NCI-H2196 (cell line): ENCODE results near the gene GXYLT2.

Source experiments
- DNase-seq: peaks from one replicate; lab custom pipeline; 2025; ENCODE audit not compliant: unreplicated experiment; lab: John Stamatoyannopoulos, UW

Gene GXYLT2

DNA sequence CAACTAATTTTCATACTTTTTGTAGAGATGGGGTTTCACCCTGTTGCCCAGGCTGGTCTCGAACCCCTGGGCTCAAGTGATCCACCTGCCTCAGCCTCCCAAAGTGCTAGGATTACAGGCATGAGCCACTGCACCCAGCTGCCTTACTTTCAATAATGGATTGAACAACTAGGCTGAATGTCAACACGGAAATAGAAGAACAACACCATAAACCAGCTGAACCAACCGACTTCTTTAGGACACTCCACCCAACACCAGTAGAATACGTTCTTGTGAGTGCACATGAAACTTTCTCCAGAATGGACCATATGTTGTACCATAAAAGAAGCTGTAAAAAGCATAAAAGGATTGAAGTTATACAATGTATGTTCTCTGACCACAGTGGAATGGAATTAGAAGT lies 42.9 kb downstream of the GXYLT2 start:
- no peak for DNase-seq

DNA sequence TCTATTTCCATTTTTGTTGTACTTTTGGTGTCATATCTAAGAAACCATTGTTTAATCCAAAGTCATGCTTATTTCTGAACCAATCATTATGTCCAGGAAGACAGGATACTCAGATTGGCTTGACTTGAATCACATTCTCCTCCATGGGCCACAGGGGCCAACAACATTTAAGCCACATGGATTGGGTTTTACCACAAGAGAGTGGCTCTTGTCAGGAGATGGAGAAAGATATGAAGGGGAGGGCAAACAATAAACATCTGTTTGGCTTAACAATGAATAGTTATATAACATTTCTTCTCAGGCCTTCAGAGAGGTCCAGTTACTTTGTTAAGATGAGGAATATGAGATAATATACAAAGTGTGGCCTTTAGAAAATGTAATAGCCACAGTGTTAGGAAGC lies 44.6 kb downstream of the GXYLT2 start:
- no peak for DNase-seq

DNA sequence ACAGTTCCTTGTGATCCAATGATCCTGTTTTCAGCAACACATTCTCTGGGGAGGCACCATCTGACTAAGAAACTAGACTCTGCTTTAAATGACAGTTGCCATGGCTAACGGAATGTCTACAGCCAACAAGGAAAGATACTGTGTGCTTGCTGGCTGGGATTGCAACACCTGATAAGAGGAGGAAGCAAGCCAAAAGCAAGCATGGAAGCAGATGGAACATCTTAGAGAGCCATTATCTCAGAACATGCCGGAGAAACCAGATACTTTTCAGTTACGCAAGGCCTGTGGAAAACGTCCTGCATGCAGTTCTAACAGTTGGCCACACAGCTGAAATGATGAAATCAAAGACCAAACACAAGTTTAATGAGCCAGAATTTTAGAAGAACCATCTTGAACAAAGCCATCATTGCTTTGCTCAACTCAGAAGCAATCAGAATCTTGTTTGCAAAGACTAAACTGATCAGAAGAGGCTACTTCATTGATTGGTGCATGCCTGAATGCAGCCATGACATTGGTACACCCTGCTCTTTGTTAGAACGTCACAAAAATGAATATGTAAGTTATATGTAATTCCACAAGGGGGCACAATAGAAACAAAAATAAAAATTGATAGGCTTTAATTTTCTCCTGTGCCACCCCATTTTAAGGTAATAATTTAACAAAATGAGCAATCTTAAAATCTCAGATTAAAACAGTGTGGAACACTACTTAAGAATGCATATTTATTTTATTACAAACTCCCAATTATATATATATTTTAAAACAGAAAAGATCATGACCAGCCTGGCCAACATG lies 50.8 kb downstream of the GXYLT2 start:
- peak; percentile 64 for DNase-seq

DNA sequence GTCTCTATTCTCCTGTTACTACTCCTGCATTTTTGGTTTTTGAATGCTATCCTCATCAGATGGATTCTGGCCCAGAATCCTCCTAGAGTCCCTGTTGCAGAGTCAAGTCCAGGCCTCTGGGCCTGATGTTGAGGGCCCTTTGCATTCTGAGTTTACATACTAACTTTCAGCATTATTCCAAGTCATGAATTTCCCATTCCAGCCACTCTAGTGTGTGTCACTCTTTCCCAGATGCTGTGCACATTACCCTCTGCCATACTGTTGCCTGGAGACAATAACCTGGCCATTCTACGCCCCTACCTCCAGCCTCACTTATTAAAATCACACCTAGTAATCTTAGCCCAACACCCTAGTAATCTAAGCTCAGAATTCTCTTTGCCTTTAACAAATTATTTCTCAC lies 53.4 kb downstream of the GXYLT2 start:
- no peak for DNase-seq

DNA sequence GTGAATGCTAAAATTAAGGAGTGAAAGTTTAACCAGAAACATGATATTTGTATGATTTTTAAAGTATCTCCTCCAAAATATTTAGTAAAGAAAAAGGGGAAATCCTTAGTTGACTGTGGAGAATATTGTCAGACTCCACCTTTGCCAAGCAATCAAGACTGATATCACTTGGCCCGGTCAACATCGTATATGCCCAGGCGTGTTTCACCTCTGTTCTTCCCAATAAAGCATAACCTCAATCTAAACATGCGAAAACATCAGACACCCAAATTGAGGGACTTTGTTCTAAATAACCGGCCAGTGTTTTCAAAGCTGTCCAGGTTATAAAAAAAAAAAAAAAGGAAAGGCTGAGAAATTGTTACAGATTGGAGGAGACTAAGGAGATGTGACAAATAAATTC lies 54.6 kb downstream of the GXYLT2 start:
- no peak for DNase-seq

DNA sequence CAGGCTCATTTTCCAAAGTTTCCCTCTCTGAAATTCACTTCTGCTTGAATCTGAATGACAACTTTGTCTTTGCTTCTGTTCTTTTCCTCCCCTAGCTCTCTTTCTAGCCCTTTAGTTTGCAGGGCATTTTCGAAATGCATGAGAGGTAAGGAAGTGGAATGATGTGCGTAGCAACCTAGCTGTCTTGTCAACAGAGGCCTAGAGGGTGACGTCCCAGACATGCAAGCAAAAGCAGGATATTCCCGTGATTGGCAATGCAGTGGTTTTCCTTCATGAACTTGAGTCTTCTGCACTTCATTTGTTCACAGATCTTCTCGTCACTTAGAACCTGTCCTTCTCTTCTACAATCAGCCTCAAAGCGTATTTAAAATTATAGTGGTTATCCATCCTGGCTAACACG lies 56.9 kb downstream of the GXYLT2 start:
- DNase-seq: no peak

DNA sequence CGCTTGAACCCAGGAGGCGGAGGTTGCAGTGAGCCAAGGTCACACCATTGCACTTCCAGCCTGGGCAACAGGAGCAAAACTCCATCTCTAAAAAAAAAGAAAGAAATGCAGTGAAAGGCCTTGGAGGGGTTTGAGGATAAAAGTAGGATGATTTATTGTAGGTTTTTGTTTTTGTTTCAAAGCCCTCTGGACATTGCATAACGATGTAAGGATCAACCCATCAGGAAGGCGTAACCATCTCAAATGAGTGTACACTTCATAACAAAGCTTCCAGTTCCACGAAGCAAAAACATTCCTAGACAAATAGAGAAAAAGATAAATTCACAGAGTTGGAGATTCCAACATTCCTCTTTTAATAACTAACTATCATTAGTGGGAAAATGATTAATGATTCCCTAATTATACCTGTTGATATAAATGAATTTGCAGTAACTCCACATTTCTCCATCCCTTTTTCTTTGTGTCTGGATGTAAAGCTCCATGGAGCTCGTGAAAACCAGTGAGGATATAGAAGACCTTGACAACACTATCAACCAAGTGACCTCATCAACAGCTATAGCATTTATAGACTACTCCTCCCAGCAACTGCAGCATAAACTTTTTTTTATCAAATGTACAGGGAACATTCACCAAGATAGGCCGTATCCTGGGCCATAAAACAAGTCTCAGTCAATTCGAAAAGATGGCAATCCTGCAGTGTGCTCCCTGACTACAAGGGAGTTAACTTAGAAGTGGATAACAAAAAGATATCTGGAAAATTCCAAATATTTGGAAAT lies 60.1 kb downstream of the GXYLT2 start:
- DNase-seq: no peak

DNA sequence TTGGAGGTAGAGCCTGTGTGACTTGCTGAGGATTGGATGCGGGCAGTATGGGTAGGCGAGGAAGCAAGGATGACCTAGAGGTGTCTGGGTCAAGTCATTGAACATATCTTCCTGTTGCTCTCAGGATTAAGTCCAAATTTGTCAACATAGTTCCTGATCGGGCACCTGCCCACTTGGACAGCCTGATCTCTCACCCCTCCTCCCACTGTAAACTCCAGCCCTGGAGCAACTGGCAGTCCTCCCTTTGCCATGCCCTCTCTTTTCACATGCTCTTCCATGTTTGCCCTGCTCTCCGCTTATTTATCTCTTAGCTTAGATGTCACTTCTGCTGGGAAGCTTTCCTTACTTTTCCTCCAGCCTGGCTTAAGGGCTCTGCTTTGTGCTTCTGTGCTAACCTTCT lies 61.2 kb downstream of the GXYLT2 start:
- DNase-seq: no peak

DNA sequence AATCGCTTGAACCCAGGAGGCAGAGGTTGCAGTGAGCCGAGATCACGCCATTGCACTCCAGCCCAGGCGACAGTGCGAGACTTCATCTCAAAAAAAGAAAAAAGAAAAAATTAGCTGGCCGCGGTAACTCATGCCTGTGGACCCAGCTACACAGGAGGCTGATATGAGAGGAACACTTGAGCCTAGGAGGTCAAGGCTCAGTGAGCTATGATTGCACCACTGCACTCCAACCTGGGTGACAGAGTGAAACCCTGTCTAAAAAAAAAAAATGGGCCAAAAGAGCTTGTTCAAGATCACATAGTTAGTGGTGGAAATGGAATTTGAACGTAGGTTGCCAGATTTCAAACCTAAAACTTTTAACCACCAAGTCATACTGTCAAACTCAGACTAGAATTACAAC lies 62.5 kb downstream of the GXYLT2 start:
- DNase-seq: no peak

DNA sequence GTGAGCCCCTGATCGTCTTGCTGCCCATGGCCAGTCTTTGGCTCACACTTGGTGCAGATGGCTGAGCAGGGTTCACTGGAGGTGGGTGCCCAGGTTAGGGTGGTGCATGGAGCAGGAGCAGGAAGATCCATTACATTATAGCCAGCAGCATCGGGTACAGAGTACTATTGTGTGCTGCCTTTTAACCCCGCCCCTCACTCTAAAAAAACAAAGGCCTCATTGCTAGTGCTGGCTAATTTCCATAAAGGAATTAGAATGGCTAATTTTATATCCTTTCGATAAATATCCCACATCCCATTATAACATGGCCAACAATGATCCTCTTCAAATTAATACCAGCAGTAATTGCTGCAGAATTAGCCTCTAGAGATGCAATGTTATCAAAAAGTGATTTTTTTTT lies 63.0 kb downstream of the GXYLT2 start:
- DNase-seq: no peak

DNA sequence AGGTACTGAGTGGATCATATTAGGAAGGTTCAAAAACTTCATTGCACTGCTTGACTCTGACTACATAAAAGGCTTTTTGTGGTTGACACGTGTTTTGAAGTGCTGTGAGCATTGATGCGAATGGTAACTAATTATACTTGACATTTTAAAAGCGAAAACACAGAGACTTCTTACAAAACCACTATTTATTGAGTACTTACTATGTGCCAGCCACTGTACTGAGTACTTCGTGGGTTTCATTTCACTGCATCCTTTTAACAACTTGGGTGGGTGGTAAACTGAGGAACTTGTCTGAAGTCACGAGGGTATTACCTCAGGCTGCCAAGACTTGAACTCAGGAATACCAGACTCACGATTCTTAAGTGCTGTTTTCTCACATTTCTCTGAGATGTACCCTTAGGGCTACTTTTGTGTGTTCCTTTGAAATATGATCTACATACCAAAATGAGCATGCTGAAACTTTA lies 63.4 kb downstream of the GXYLT2 start:
- DNase-seq: no peak

DNA sequence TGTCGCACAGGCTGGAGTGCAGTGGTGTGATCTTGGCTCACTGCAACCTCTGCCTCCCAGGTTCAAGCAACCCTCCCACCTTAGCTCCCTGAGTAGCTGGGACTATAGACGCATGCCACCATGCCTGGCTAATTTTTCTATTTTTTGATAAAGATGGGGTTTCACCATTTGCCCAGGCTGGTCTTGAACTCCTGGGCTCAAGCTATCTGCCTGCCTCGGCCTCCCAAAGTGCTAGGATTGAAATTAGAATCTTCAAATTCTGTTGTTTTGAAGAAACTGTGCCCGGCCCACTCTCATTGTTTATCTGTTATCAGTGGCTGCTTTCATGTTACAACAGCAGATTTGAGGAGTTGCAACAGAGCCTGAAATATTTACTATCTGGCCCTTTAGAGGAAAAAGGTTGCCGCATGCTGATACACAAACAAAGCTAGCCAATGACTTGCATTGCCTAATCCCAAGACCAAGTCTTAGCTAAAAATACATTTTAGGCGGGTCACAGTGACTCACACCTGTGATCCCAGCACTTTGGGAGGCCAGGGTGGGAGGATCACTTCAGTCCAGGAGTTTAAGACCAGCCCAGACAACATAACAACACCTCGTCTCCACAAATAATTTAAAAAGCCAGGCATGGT lies 65.6 kb downstream of the GXYLT2 start:
- DNase-seq: no peak

DNA sequence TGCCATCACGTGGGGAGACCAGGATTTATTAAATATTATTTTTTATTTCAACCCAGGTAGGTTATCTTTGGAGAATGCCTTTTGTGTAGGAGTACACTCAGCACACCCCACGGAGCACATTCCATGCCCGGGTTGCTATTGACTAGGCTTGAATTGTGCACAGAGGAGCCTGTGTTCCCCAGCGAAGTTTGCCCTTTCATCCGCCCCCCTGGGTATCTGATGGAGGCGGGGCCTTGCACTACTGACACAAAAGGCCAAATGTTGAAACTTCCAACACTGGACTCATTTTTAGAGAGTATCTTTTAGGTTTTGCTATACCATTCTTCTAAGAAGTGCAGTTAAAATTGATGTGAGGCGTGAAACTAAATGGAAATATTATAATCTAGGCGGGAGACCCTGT lies 69.5 kb downstream of the GXYLT2 start:
- no peak for DNase-seq

DNA sequence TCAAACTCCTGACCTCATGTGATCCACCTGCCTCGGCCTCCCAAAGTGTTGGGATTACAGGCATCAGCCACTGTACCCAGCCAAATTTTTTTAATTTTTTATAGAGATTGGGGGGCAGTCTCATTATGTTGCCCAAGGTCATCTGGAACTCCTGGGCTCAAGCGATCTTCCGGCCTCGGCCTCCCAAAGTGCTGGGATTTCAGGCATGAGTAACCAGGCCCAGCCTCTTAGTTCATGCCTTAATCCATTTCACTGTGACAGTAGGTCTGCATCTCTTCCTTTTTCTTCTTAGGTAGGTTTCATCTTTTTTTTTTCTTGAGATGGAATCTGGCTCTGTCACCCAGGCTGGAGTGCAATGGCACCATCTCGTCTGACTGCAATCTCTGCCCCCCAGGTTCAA lies 71.5 kb downstream of the GXYLT2 start:
- no peak for DNase-seq

DNA sequence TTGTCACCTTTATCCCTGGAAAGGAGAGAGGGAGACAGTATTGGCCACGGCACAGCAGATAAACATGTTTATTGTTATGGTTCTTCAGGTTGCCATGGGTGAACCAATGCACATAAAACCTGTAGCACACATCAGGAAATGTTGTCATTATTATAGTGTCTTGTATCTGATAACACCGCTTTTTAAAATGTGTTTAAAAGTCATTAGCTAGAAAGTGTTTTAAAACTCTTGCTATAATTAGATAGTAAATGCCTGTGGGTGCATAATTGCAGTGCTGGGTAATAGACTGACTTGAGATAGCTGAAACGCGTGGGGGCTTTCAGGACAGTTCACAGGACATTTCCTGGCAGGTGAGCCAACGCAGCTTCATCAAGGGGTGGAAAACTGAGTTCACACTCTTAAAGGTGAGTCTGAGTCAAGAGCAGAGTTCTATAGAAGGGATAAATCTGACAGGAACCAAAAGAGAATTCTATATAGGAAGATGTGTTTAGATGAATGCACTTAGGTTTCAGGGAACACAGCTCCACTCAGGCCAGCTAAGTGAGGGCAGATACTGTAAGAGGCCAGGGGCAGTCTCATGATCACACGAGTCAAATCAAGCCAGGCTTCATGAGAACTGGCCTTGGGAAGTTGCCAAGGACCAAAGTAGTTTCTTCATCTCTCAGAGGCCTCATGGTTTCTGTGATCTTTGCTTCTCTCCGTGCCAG lies 73.1 kb downstream of the GXYLT2 start:
- peak; percentile 3 for DNase-seq

DNA sequence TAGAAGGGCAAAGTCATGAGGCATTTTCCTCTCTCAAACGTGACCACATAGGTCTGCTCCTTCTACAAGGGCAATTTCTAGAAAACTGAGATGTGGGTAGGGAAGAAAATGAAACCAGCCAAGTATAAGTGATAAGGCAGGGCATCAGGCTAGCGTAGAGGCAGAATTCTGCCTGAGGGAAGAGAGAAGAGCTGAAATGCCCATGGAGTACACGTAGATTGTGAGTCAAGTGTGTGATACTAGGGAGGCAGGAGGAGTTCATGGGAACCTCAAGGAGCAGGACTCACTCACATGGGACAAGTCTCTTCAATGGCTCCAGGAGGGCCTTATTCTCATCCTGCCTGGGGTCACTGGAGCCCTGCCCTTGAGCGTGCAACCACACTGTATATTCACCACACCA lies 73.9 kb downstream of the GXYLT2 start:
- no peak for DNase-seq

DNA sequence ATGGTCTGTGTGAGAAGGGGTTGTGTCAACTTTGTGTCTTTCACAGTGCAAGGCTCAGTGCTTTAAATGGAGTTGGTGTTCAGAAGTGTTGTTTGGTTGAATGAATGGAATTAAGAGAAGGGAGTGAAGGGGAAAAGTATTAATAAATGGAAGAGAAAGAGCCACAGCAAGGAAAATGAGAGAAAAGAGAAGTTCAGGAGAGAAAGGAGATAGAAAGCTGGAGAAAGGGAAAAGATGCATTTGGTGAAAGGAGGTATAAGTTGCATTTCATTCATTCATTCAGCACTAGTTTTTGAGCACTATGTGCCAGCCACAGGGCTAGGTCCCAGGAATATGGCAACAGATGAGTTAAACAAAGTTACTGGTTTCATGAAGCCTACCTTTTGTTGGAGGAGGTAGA lies 74.5 kb downstream of the GXYLT2 start:
- no peak for DNase-seq

DNA sequence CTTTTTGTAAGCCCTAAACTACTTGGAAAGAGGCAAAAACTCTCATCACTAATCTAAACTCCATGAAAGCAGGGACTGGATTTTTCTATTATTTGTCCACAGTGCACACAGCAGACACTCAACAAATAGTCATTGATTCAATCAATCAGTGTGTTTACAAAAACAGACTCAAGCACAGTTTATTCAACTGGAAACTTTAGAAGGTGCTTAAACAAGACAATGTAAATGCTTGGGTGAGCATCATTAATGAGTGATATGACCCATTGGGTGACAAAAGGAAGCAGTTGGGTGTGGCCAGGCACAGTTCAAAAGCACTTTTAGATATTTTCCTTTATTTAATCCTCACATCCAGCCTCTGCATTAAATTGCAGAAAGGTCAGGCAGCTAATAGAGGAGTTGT lies 76.8 kb downstream of the GXYLT2 start:
- no peak for DNase-seq

DNA sequence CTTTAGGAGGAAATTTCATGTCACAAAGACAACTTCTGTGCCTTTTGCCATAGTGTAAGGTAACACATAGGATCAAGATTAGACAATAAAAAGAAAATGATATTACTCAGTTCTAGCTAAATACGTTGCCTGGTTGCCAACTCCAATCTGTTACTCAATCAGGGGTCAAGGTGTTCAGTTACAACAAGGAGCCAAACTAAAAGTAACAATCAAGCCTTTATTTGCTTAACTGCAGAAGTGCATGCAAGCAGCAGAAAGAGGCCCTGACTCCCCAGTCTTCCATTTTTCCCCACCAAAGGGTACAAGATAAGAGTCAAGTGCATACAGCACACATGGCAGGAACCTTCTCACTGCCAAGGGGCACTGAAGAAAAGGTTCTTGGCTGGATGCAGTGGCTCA lies 80.4 kb downstream of the GXYLT2 start:
- no peak for DNase-seq

DNA sequence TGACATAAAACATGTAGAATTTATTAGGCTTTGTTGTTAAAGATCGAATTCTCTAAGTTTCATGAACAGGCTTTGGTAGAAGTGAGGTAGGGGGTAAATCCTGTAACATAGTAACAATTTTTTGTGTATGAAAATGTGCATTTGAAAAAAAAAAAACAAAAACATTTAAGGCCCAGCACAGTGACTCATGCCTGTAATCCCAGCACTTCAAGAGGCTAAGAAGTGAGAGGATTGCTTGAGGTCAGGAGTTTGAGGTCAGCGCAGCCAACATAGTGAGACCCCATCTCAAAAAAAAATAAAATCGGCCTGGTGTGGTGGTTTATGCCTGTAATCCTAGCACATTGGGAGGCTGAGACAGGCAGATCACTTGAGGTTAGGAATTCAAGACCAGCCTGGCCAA lies 81.9 kb downstream of the GXYLT2 start:
- DNase-seq: no peak

DNA sequence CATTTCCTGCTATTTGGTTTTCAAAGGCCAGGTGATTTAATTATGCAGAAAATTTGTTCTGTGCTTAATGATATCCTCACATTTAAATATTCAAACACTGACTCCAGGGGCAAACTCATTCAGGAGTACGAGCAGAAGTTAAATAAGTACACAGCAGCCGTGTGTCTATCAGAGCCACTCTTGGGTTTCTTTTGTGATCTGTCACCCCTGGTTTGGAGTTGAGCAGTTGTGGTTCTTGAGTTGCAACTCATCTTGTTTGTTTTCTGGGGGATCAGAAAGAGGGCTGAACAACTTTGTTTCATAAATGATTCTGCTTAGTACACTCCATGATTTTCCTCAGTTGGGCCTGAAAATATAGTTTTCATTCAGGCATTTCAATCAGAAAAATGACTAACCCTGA lies 83.1 kb downstream of the GXYLT2 start:
- DNase-seq: no peak

DNA sequence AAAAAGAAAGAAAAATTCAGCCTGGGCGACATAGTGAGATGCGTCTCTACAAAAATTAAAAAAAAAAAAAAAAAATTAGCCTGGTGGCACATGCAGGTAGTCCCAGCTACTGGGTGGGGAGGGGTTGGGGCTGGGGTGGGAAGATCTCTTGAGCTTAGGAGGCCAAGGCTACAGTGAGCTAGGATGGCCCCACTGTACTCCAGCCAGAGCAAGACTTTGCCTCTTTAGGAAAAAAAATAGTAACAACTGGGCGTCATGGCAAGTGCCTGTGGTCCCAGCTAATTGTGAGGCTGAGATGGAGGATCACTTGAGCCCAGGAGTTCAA lies 84.8 kb downstream of the GXYLT2 start:
- DNase-seq: no peak
